K562 (cell line): Measurements from ENCODE around the gene NUP153. TPM values are rescaled to one million over a fixed set of nuclear protein-coding genes. Genes with fewer than 3 reads are reported as not detected.
A peak's percentile ranks its signal among the peaks of the same experiment; 100 is the strongest.

Experiments used
- BRD4 ChIP-seq: fragments of 200-600 bp; sonication (generic); IDR thresholded peaks from 2 replicates; pipeline ENCODE4 v1.6.1; 2017; ENCODE audit warnings: inconsistent platforms
- FOSL1 ChIP-seq: fragments of 200-800 bp; sonication (Bioruptor generic); conservative IDR thresholded peaks from 2 replicates; pipeline ENCODE4 v1.6.1; 2016; ENCODE audit warnings: missing genetic modification characterization, missing compliant biosample characterization
- FOXJ3 ChIP-seq: sonication (generic); formaldehyde crosslinking; IDR thresholded peaks from 2 replicates; pipeline ENCODE4 v1.4.0; 2020; ENCODE audit warnings: mild to moderate bottlenecking, missing genetic modification reagents
- HMG20B ChIP-seq: fragments of 250-450 bp; sonication (Bioruptor Pico); IDR thresholded peaks from 2 replicates; pipeline ENCODE4 v1.5.0; 2021; ENCODE audit warnings: mild to moderate bottlenecking
- HNRNPL ChIP-seq: fragments of 200-400 bp; formaldehyde crosslinking; IDR thresholded peaks from 2 replicates; pipeline ENCODE4 v1.6.1; 2017; ENCODE audit warnings: low read depth, mild to moderate bottlenecking, low read length
- JUN ChIP-seq, 2 experiments: sonication (generic) in 1 of 2; formaldehyde crosslinking in 1 of 2; IDR thresholded peaks; 2 replicates each; pipeline versions ENCODE4 v1.6.1 to v1.8.0; 2012 to 2022; ENCODE audit warnings: borderline replicate concordance in 2 of 2, mild to moderate bottlenecking in 2 of 2, improper control_type of control experiment in 1 of 2, low read depth in 1 of 2, low read length in 1 of 2, missing genetic modification reagents in 1 of 2
- MCM2 ChIP-seq: fragments of 450-650 bp; IDR thresholded peaks from 2 replicates; pipeline ENCODE4 v1.6.1; 2017; ENCODE audit warnings: low read depth, mild to moderate bottlenecking
- MCM7 ChIP-seq, 2 experiments: fragments of 450-650 bp; IDR thresholded peaks; 2 replicates each; pipeline ENCODE4 v1.6.1; 2016 to 2018
- MIER1 ChIP-seq: fragments of 450-650 bp; IDR thresholded peaks from 2 replicates; pipeline ENCODE4 v1.6.1; 2016; ENCODE audit warnings: antibody characterized with exemption, mild to moderate bottlenecking, low read depth
- TFAM ChIP-seq: fragments of 250-450 bp; sonication (Bioruptor Pico); conservative IDR thresholded peaks from 2 replicates; pipeline ENCODE4 v1.5.0; 2021; ENCODE audit warnings: mild to moderate bottlenecking, moderate library complexity
- XRCC4 ChIP-seq: IDR thresholded peaks from one replicate; pipeline ENCODE4 v1.6.1; 2011; ENCODE audit not compliant: insufficient read depth, insufficient read length; ENCODE audit errors: extremely low read depth
- ZNF134 ChIP-seq: fragments of 250-450 bp; sonication (Bioruptor Pico); conservative IDR thresholded peaks from 2 replicates; pipeline ENCODE4 v1.4.0; 2020
- ZNF316 ChIP-seq: fragments of 450-650 bp; IDR thresholded peaks from 2 replicates; pipeline ENCODE4 v1.6.1; 2016
- ZNF324 ChIP-seq: fragments of 250-450 bp; sonication (Bioruptor Pico); IDR thresholded peaks from 2 replicates; pipeline ENCODE4 v1.4.0; 2020; ENCODE audit warnings: mild to moderate bottlenecking
- ZNF589 ChIP-seq: fragments of 200-800 bp; sonication (Bioruptor generic); IDR thresholded peaks from 2 replicates; pipeline ENCODE4 v1.6.1; 2016; ENCODE audit warnings: low read depth, missing genetic modification characterization, missing compliant biosample characterization
- ZSCAN32 ChIP-seq: fragments of 450-650 bp; formaldehyde crosslinking; IDR thresholded peaks from 2 replicates; pipeline ENCODE4 v1.4.0; 2020; ENCODE audit warnings: mild to moderate bottlenecking, moderate library complexity
- polyA plus RNA-seq, 8 experiments: library from polyadenylated mRNA; depleted of rRNA in 4 of 8; stranded (reverse) in 5 of 8; unstranded in 3 of 8; fragments of >200 nt; fragmentation: Nextera tagmentation in 2 of 8; fragmentation: Illumina TruSeq in 1 of 8; extraction: Ambion mirVana in 2 of 8; extraction: Trizol in 1 of 8; gene quantifications; 2 replicates each; pipeline versions ENCODE4 v1.2.1 to v1.2.3, GENCODE V29; 2011 to 2014; ENCODE audit warnings: inconsistent platforms in 1 of 8, missing spikeins in 1 of 8
- total RNA-seq, 7 experiments: library from RNA; depleted of rRNA in 6 of 7; stranded (reverse); fragments of >200 nt in 6 of 7; fragmentation: Illumina TruSeq in 2 of 7; extraction: Trizol in 2 of 7; gene quantifications; 2 replicates each; pipeline versions ENCODE4 v1.2.1 to v1.2.3, GENCODE V29; 2011 to 2021; ENCODE audit warnings: low replicate concordance in 1 of 7
- TF ChIP-seq, protein P1 (sequence below), 3 experiments: fragments of 200-800 bp in 1 of 3; sonication (Bioruptor generic) in 1 of 3; sonication (generic) in 1 of 3; formaldehyde crosslinking in 1 of 3; IDR thresholded peaks; 2 replicates each; pipeline versions ENCODE4 v1.6.1 to v1.8.0; 2016 to 2022; ENCODE audit warnings: mild to moderate bottlenecking in 2 of 3, missing compliant biosample characterization in 2 of 3, missing genetic modification characterization in 2 of 3, missing genetic modification reagents in 1 of 3
- TF ChIP-seq, protein P2 (sequence below): sonication (generic); formaldehyde crosslinking; IDR thresholded peaks from 2 replicates; pipeline ENCODE4 v1.8.1; 2022; ENCODE audit warnings: missing genetic modification reagents
- TF ChIP-seq, protein P3 (sequence below): fragments of 450-650 bp; IDR thresholded peaks from 2 replicates; pipeline ENCODE4 v1.6.1; 2016; ENCODE audit warnings: mild to moderate bottlenecking
- TF ChIP-seq, protein P4 (sequence below): fragments of 250-450 bp; sonication (Bioruptor Pico); IDR thresholded peaks from 2 replicates; pipeline ENCODE4 v1.5.0; 2021; ENCODE audit warnings: mild to moderate bottlenecking, borderline replicate concordance

The NUP153 gene
- total and polyA plus RNA-seq, 9 of the 15 experiments (the other 6 are each of a cell fraction or from before 2014, with no cell fraction given) = 21.9 to 110 (median 84.8) TPM

DNA sequence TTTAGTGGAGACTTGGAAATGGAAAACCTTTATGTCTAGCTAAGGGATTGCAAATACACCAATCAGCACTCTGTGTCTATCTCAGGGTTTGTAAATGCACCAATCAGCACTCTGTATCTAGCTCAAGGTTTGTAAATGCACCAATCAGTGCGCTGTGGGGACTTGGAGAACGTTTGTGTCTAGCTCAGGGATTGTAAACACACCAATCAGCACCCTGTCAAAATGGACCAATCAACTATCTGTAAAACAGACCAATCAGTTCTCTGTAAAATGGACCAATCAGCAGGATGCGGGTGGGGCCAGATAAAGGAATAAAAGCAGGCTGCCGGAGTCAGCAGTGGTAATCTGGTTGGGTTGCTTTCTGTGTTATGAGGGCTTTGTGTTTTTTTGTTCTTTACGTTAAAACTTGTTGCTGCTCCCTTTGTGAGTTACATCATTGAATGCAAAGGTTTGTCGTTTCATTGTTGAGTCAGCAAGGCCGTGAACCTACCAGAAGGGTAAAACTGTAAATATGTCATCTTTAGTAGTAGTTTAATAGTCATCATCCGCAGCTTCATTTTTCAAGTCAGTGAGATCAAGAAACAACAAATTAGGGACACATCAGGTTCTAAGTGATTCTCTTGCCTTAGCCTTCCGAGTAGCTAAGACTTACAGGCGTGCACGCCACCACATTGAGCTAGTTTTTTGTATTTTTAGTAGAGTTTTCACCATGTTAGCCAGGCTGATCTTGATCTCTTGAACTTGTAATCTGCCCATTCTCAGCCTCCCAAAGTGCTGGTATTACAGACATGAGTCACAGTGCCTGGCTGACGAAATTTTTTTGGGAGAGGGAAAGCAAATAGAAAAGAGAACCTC, 22.7 kb upstream of the NUP153 start (continued):
- TF ChIP-seq, protein P1, sequence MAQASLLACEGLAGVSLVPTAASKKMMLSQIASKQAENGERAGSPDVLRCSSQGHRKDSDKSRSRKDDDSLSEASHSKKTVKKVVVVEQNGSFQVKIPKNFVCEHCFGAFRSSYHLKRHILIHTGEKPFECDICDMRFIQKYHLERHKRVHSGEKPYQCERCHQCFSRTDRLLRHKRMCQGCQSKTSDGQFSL (CRISPR knock-in tag; IDR thresholded peaks at IDR 0.05) = no peak
- TF ChIP-seq, protein P1 (tag; IDR thresholded peaks at IDR 0.05) = no peak
- TF ChIP-seq FOXJ3 = no peak
- TF ChIP-seq, protein P2, sequence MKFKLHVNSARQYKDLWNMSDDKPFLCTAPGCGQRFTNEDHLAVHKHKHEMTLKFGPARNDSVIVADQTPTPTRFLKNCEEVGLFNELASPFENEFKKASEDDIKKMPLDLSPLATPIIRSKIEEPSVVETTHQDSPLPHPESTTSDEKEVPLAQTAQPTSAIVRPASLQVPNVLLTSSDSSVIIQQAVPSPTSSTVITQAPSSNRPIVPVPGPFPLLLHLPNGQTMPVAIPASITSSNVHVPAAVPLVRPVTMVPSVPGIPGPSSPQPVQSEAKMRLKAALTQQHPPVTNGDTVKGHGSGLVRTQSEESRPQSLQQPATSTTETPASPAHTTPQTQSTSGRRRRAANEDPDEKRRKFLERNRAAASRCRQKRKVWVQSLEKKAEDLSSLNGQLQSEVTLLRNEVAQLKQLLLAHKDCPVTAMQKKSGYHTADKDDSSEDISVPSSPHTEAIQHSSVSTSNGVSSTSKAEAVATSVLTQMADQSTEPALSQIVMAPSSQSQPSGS (CRISPR knock-in tag) = 0 out of 2 replicates have a peak, but pooled peaks have one; percentile 40
- no peak for TF ChIP-seq ZNF324 (CRISPR knock-in tag)
- TF ChIP-seq, protein P3, sequence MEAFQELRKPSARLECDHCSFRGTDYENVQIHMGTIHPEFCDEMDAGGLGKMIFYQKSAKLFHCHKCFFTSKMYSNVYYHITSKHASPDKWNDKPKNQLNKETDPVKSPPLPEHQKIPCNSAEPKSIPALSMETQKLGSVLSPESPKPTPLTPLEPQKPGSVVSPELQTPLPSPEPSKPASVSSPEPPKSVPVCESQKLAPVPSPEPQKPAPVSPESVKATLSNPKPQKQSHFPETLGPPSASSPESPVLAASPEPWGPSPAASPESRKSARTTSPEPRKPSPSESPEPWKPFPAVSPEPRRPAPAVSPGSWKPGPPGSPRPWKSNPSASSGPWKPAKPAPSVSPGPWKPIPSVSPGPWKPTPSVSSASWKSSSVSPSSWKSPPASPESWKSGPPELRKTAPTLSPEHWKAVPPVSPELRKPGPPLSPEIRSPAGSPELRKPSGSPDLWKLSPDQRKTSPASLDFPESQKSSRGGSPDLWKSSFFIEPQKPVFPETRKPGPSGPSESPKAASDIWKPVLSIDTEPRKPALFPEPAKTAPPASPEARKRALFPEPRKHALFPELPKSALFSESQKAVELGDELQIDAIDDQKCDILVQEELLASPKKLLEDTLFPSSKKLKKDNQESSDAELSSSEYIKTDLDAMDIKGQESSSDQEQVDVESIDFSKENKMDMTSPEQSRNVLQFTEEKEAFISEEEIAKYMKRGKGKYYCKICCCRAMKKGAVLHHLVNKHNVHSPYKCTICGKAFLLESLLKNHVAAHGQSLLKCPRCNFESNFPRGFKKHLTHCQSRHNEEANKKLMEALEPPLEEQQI = peak; percentile 19; the same call in 1 of the 2 replicates
- TF ChIP-seq TFAM (CRISPR knock-in tag) = no peak
- TF ChIP-seq HNRNPL = no peak
- no peak for TF ChIP-seq MCM2
- TF ChIP-seq MIER1 = no peak
- TF ChIP-seq HMG20B = no peak
- TF ChIP-seq, protein P4, sequence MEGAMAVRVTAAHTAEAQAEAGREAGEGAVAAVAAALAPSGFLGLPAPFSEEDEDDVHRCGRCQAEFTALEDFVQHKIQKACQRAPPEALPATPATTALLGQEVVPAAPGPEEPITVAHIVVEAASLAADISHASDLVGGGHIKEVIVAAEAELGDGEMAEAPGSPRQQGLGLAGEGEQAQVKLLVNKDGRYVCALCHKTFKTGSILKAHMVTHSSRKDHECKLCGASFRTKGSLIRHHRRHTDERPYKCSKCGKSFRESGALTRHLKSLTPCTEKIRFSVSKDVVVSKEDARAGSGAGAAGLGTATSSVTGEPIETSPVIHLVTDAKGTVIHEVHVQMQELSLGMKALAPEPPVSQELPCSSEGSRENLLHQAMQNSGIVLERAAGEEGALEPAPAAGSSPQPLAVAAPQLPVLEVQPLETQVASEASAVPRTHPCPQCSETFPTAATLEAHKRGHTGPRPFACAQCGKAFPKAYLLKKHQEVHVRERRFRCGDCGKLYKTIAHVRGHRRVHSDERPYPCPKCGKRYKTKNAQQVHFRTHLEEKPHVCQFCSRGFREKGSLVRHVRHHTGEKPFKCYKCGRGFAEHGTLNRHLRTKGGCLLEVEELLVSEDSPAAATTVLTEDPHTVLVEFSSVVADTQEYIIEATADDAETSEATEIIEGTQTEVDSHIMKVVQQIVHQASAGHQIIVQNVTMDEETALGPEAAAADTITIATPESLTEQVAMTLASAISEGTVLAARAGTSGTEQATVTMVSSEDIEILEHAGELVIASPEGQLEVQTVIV (CRISPR knock-in tag) = no peak
- 0 out of 2 replicates have a peak, but pooled peaks have one; percentile 38 for TF ChIP-seq BRD4
- TF ChIP-seq ZNF134 (CRISPR knock-in tag) = no peak
- TF ChIP-seq FOSL1 (tag) = peak; percentile 98
- peak; percentile 81; the same call in 1 of the 2 replicates for TF ChIP-seq JUN (IDR thresholded peaks at IDR 0.05; ENCODE audit: borderline replicate concordance, low read depth, low read length)
- TF ChIP-seq JUN (CRISPR knock-in tag; IDR thresholded peaks at IDR 0.05; ENCODE audit: borderline replicate concordance) = peak; percentile 3; the same call in 1 of the 2 replicates
- peak; percentile 46; the same call in 1 of the 2 replicates for TF ChIP-seq ZNF589 (CRISPR knock-in tag)
- TF ChIP-seq ZNF316 = peak; percentile 70
- TF ChIP-seq MCM7 (IDR thresholded peaks at IDR 0.05) = no peak
- TF ChIP-seq XRCC4 = no peak
- no peak for TF ChIP-seq ZSCAN32
